ENCODE measurements around the gene DDX23. TPM values are rescaled to one million over a fixed set of nuclear protein-coding genes. Genes with fewer than 3 reads are reported as not detected.

DDX23 gene
- 96.3 TPM for total RNA-seq
- 10 to 100 TPM; 30.5 to 40.4 (median 34.7) TPM for polyA plus RNA-seq

DNA sequence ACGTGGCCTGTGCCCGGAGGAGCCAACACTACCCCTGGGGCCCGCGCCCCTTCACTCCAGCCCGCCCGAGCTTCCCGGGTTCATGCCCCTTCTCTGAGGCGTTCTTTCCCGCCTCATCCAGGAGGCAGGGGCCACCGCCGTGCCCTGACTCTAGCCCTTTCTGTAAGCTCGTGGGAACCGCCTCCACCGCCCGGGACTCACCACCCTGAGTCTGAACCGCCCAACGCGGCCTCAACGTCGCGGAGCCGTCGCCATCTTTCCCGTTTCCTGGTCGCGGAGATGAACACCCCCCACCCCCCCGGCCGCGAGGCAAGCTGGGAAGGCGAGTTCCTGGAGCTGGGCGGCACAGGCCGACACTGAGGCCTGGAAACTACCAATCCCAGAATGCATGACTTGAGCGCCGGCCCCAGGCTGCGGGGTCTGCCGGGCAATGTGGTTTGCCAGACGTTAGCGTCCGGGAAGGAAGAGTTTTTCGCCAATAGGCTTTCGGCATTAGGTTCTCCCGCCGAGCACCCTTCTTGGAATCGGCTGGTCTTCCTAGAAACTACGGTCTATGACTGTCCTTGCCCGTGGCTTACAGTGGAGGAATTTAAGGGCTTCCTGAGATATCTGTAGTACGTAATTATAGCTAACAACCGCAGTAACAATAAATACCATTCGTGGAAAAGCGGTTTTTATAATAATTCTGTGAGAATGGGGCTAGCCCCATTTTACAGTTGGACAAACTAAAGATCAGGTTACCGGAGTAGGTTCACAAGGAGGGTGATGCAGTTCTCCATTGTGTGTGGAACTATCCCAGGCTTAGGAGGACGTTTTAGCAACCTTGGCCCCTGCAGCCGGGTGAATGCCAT lies at the start of gene DDX23:
Gene DDX23, minus strand, starts transcription at position 281 of the 851 bp plus-strand sequence. CDS start 6,381 bp downstream, outside the sequence.
- Histone ChIP-seq H3K4me1 (ENCODE audit: control insufficient read depth, insufficient read depth, low read length, poor library complexity, severe bottlenecking) (peaks cover 23% of the 10 kb centered on the region), H3K36me3 (ENCODE audit: control insufficient read depth, insufficient read depth, low read length) (peaks cover 17% of the 10 kb centered on the region), H3K4me3 (ENCODE audit: low read depth, low read length) (peak within 1 kb of the TSS; percentile 96), H3K27ac (ENCODE audit: insufficient read depth, low read length, poor library complexity, severe bottlenecking) (peak within 1 kb of the TSS; percentile 89), H3K27me3 (ENCODE audit: control insufficient read depth, insufficient read depth, low read length) (no peaks in the 10 kb centered on the region), H3K9me3 (ENCODE audit: control insufficient read depth in 2 of 2, low read length in 2 of 2) (no peaks in the 10 kb centered on the region)
- Mint-ChIP-seq H3K27me3 (no peaks in the 10 kb centered on the region), H3K9me3 (no peaks in the 10 kb centered on the region), H3K4me1 (peaks cover 22 to 51% (median 34%) of the 10 kb centered on the region in 4 donors), H3K4me3 (peak within 1 kb of the TSS; percentile 91 to 98 (median 94)), H3K36me3 (peaks cover 5% of the 10 kb centered on the region), H3K27ac (peak within 1 kb of the TSS; percentile 99 to 100 (median 99))
- peak; percentile 91 to 99 (median 91) for DNase-seq
- peak; percentile 95 for ATAC-seq (ENCODE audit: low read depth in 2 of 2)

DNA sequence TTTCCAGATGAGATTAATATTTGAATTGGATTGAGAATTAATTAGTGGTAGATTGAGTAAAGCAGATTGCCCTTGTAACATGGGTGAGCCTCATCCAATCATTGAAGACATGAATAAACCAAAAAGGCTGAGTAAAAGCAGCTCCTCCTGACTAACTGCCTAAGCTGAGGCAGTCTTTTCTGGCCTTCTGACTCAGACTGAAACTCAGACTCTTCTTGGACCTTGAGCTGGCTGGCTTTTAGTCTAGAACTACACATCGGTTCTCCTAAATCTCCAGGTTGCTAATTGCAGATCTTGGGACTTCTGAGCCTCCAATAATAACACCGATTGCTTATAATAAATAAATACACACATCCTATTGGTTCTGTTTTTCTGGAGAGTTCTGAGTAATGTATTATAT lies 49.3 kb upstream of the DDX23 start:
- DNase-seq (no peak), ATAC-seq (ENCODE audit: low read depth in 2 of 2) (no peak)
- Mint-ChIP-seq H3K4me3 (no peak overlapping the region), H3K27me3 (peaks cover 42% of the 10 kb centered on the region), H3K9me3 (peaks cover 0 to 1% (median 0%) of the 10 kb centered on the region in 7 donors), H3K36me3 (no peaks in the 10 kb centered on the region), H3K27ac (no peak overlapping the region), H3K4me1 (peaks cover 0 to 15% (median 5%) of the 10 kb centered on the region in 4 donors)
- no peak overlapping the region for H3K4me3 ChIP-seq (ENCODE audit: low read depth, low read length)
- no peak overlapping the region for H3K27ac ChIP-seq (ENCODE audit: insufficient read depth, low read length, poor library complexity, severe bottlenecking)
- no peaks in the 10 kb centered on the region for H3K9me3 ChIP-seq (ENCODE audit: control insufficient read depth in 2 of 2, low read length in 2 of 2)
- H3K27me3 ChIP-seq (ENCODE audit: control insufficient read depth, insufficient read depth, low read length) = peaks cover 2% of the 10 kb centered on the region
- H3K4me1 ChIP-seq (ENCODE audit: control insufficient read depth, insufficient read depth, low read length, poor library complexity, severe bottlenecking) = peaks cover 10% of the 10 kb centered on the region
- H3K36me3 ChIP-seq (ENCODE audit: control insufficient read depth, insufficient read depth, low read length) = no peaks in the 10 kb centered on the region

GRCh38 chr12:48899651-48900050 lies 47.7 kb upstream of the DDX23 start:
- no peak overlapping the region for H3K27ac Mint-ChIP-seq
- no peak overlapping the region for H3K4me3 ChIP-seq (ENCODE audit: low read depth, low read length)
- no peaks in the 10 kb centered on the region for H3K36me3 ChIP-seq (ENCODE audit: control insufficient read depth, insufficient read depth, low read length)
- no peak overlapping the region for H3K27ac ChIP-seq (ENCODE audit: insufficient read depth, low read length, poor library complexity, severe bottlenecking)
- no peak for ATAC-seq (ENCODE audit: low read depth in 2 of 2)
- H3K9me3 Mint-ChIP-seq = peaks cover 0 to 1% (median 0%) of the 10 kb centered on the region in 7 donors
- no peaks in the 10 kb centered on the region for H3K36me3 Mint-ChIP-seq
- peaks cover 0 to 13% (median 5%) of the 10 kb centered on the region in 4 donors for H3K4me1 Mint-ChIP-seq
- DNase-seq = no peak
- H3K27me3 ChIP-seq (ENCODE audit: control insufficient read depth, insufficient read depth, low read length) = peaks cover 2% of the 10 kb centered on the region
- peaks cover 45% of the 10 kb centered on the region for H3K27me3 Mint-ChIP-seq
- H3K4me1 ChIP-seq (ENCODE audit: control insufficient read depth, insufficient read depth, low read length, poor library complexity, severe bottlenecking) = peaks cover 10% of the 10 kb centered on the region
- no peaks in the 10 kb centered on the region for H3K9me3 ChIP-seq (ENCODE audit: control insufficient read depth in 2 of 2, low read length in 2 of 2)
- H3K4me3 Mint-ChIP-seq = no peak overlapping the region

DNA sequence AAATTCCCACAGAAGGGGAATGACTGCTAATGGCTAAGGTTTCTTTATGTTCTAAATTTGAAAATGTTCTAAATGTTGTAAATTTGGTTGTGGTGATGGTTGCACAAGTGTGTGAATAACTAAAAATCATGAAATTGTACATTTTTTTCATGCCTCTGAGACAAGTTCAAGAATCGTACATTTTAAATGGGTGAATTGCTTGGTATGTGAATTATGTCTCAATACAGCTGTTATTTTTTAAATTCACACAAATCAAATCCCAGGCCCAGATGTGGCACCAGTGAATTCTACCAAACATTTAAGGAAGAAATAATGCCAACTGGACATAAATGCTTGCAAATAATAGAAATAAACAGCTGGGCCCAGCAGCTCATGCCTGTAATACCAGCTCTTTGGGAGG lies 42.3 kb upstream of the DDX23 start:
- no peak overlapping the region for H3K4me3 ChIP-seq (ENCODE audit: low read depth, low read length)
- H3K4me3 Mint-ChIP-seq = no peak overlapping the region
- H3K27me3 ChIP-seq (ENCODE audit: control insufficient read depth, insufficient read depth, low read length) = peaks cover 6% of the 10 kb centered on the region
- peaks cover 0 to 2% (median 0%) of the 10 kb centered on the region in 7 donors for H3K9me3 Mint-ChIP-seq
- H3K36me3 ChIP-seq (ENCODE audit: control insufficient read depth, insufficient read depth, low read length) = no peaks in the 10 kb centered on the region
- peaks cover 57% of the 10 kb centered on the region for H3K27me3 Mint-ChIP-seq
- no peak for DNase-seq
- no peak overlapping the region for H3K27ac ChIP-seq (ENCODE audit: insufficient read depth, low read length, poor library complexity, severe bottlenecking)
- peaks cover 9% of the 10 kb centered on the region for H3K4me1 ChIP-seq (ENCODE audit: control insufficient read depth, insufficient read depth, low read length, poor library complexity, severe bottlenecking)
- no peaks in the 10 kb centered on the region for H3K9me3 ChIP-seq (ENCODE audit: control insufficient read depth in 2 of 2, low read length in 2 of 2)
- peaks cover 0 to 8% (median 0%) of the 10 kb centered on the region in 4 donors for H3K4me1 Mint-ChIP-seq
- no peak overlapping the region for H3K27ac Mint-ChIP-seq
- no peak for ATAC-seq (ENCODE audit: low read depth in 2 of 2)
- no peaks in the 10 kb centered on the region for H3K36me3 Mint-ChIP-seq

DNA sequence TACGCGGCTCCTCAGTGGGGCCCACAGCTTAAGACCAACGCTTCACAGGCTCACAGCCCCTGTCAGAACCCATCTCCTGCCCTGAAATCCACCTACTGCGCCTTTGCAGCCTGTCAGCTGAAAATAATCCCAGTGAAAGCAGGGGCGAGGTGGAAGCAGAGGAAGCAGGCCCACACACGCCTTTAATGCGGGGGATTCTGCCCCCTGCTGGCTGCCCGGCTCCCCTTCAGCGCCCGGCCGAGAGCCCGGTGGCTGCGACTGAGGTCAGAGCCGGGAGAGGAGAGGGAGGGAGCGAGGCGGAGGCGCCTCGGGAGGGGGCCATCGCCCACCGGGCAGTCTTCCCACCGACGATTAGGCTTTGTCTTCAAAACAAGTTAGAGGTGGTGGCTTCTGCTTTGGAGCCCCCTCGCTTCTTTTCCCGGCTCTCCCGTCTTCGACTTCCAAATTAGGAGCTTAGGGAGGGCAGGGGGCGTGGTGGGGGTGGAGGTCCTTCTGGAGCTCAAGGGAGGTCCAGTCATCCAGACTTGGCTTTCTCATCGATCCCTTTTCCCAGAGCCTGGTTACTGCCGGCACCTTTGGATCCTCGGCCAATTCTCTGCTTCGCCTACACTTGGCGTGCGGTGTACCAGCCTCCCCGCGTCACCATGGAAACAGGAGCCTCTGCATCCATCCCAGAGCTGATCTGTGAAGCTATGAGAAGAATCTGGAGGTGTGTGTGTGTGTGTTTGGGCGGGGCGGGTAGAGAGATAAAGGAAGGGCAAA lies 38.9 kb upstream of the DDX23 start:
- ATAC-seq (ENCODE audit: low read depth in 2 of 2) = peak; percentile 87 to 90
- H3K27me3 Mint-ChIP-seq = peaks cover 39% of the 10 kb centered on the region
- peaks cover 4% of the 10 kb centered on the region for H3K27me3 ChIP-seq (ENCODE audit: control insufficient read depth, insufficient read depth, low read length)
- no peak overlapping the region for H3K27ac Mint-ChIP-seq
- H3K9me3 ChIP-seq (ENCODE audit: control insufficient read depth in 2 of 2, low read length in 2 of 2) = no peaks in the 10 kb centered on the region
- no peaks in the 10 kb centered on the region for H3K36me3 Mint-ChIP-seq
- H3K4me1 ChIP-seq (ENCODE audit: control insufficient read depth, insufficient read depth, low read length, poor library complexity, severe bottlenecking) = peaks cover 9% of the 10 kb centered on the region
- H3K36me3 ChIP-seq (ENCODE audit: control insufficient read depth, insufficient read depth, low read length) = no peaks in the 10 kb centered on the region
- peaks cover 0 to 2% (median 0%) of the 10 kb centered on the region in 7 donors for H3K9me3 Mint-ChIP-seq
- no peak overlapping the region for H3K4me3 ChIP-seq (ENCODE audit: low read depth, low read length)
- DNase-seq = peak; percentile 49 to 67 (median 62)
- peaks cover 0 to 8% (median 0%) of the 10 kb centered on the region in 4 donors for H3K4me1 Mint-ChIP-seq
- no peak overlapping the region for H3K27ac ChIP-seq (ENCODE audit: insufficient read depth, low read length, poor library complexity, severe bottlenecking)
- peak overlapping the region in 1 of 4 donors; percentile 56 for H3K4me3 Mint-ChIP-seq

- peak overlapping the region in 1 of 3 donors; percentile 27 for H3K27ac Mint-ChIP-seq
- no peak for ATAC-seq (ENCODE audit: low read depth in 2 of 2)
- H3K27ac ChIP-seq (ENCODE audit: insufficient read depth, low read length, poor library complexity, severe bottlenecking) = no peak overlapping the region
- peaks cover 4% of the 10 kb centered on the region for H3K27me3 ChIP-seq (ENCODE audit: control insufficient read depth, insufficient read depth, low read length)
- H3K4me3 ChIP-seq (ENCODE audit: low read depth, low read length) = no peak overlapping the region
- H3K9me3 Mint-ChIP-seq = peaks cover 0 to 2% (median 0%) of the 10 kb centered on the region in 7 donors
- peaks cover 38% of the 10 kb centered on the region for H3K27me3 Mint-ChIP-seq
- H3K9me3 ChIP-seq (ENCODE audit: control insufficient read depth in 2 of 2, low read length in 2 of 2) = no peaks in the 10 kb centered on the region
- H3K36me3 ChIP-seq (ENCODE audit: control insufficient read depth, insufficient read depth, low read length) = no peaks in the 10 kb centered on the region
- H3K4me1 ChIP-seq (ENCODE audit: control insufficient read depth, insufficient read depth, low read length, poor library complexity, severe bottlenecking) = peaks cover 9% of the 10 kb centered on the region
- H3K36me3 Mint-ChIP-seq = no peaks in the 10 kb centered on the region
- no peak for DNase-seq
- H3K4me1 Mint-ChIP-seq = peaks cover 0 to 8% (median 0%) of the 10 kb centered on the region in 4 donors
- no peak overlapping the region for H3K4me3 Mint-ChIP-seq
Observed at GRCh38 chr12:48889679-48890078, 37.7 kb upstream of the DDX23 start.

- Mint-ChIP-seq H3K27ac (no peak overlapping the region), H3K27me3 (peaks cover 44% of the 10 kb centered on the region), H3K4me1 (peaks cover 0 to 4% (median 0%) of the 10 kb centered on the region in 4 donors), H3K36me3 (no peaks in the 10 kb centered on the region), H3K9me3 (no peaks in the 10 kb centered on the region), H3K4me3 (no peak overlapping the region)
- no peaks in the 10 kb centered on the region for H3K4me1 ChIP-seq (ENCODE audit: control insufficient read depth, insufficient read depth, low read length, poor library complexity, severe bottlenecking)
- no peak overlapping the region for H3K4me3 ChIP-seq (ENCODE audit: low read depth, low read length)
- ATAC-seq (ENCODE audit: low read depth in 2 of 2) (no peak), DNase-seq (no peak)
- peaks cover 21% of the 10 kb centered on the region for H3K27me3 ChIP-seq (ENCODE audit: control insufficient read depth, insufficient read depth, low read length)
- no peaks in the 10 kb centered on the region for H3K9me3 ChIP-seq (ENCODE audit: control insufficient read depth in 2 of 2, low read length in 2 of 2)
- no peaks in the 10 kb centered on the region for H3K36me3 ChIP-seq (ENCODE audit: control insufficient read depth, insufficient read depth, low read length)
- H3K27ac ChIP-seq (ENCODE audit: insufficient read depth, low read length, poor library complexity, severe bottlenecking) = no peak overlapping the region
Observed at GRCh38 chr12:48883305-48884161, 31.6 kb upstream of the DDX23 start.
